OCI-LY1 (cell line): Measurements from ENCODE around the gene TRIM5.

Experiments used
- H2AFZ ChIP-seq: fragments of 200-600 bp; sonication (generic), shearing (Covaris generic); 2 replicates; pipeline ENCODE4 v1.6.0; 2014; ENCODE audit warnings: antibody characterized with exemption, mild to moderate bottlenecking, low read length
- H3F3A ChIP-seq: fragments of 200-600 bp; sonication (generic), shearing (Covaris generic); 2 replicates; pipeline ENCODE4 v1.6.0; 2014; ENCODE audit warnings: mild to moderate bottlenecking, antibody characterized with exemption, low read length, moderate library complexity; ENCODE audit not compliant: insufficient read depth
- H3K27ac ChIP-seq: fragments of 200-600 bp; sonication (generic); 2 replicates; pipeline ENCODE4 v1.5.1; 2014; ENCODE audit warnings: low read length, mixed run types, mild to moderate bottlenecking, low read depth; ENCODE audit not compliant: poor library complexity, severe bottlenecking
- H3K27me3 ChIP-seq: fragments of 200-600 bp; sonication (generic); 2 replicates; pipeline ENCODE4 v1.6.0; 2014; ENCODE audit warnings: antibody characterized with exemption, mild to moderate bottlenecking, low read length, moderate library complexity; ENCODE audit not compliant: insufficient read depth
- H3K36me3 ChIP-seq: fragments of 200-600 bp; sonication (generic); 2 replicates; pipeline ENCODE4 v1.6.1; 2014; ENCODE audit warnings: mild to moderate bottlenecking, antibody characterized with exemption, low read length, moderate library complexity, mixed read lengths; ENCODE audit not compliant: insufficient read depth
- H3K4me1 ChIP-seq: fragments of 200-600 bp; sonication (generic); 2 replicates; pipeline ENCODE4 v1.5.1; 2014; ENCODE audit warnings: mild to moderate bottlenecking, low read length, moderate library complexity; ENCODE audit not compliant: insufficient read depth, severe bottlenecking
- H3K4me2 ChIP-seq: fragments of 200-600 bp; sonication (generic), shearing (Covaris generic); 2 replicates; pipeline ENCODE4 v1.6.1; 2014; ENCODE audit warnings: low read length
- H3K4me3 ChIP-seq: fragments of 200-600 bp; sonication (generic); 2 replicates; pipeline ENCODE4 v1.5.1; 2014; ENCODE audit warnings: low read length, low read depth, mild to moderate bottlenecking, mixed read lengths; ENCODE audit not compliant: poor library complexity, severe bottlenecking
- H3K79me2 ChIP-seq: fragments of 200-600 bp; shearing (Covaris generic); 2 replicates; pipeline ENCODE4 v1.6.1; 2016; ENCODE audit warnings: mixed run types, low read length, mixed read lengths; ENCODE audit not compliant: insufficient read depth
- H3K9ac ChIP-seq: fragments of 200-600 bp; sonication (generic), shearing (Covaris generic); 2 replicates; pipeline ENCODE4 v1.6.1; 2014; ENCODE audit warnings: mild to moderate bottlenecking, low read length, mixed read lengths
- H3K9me2 ChIP-seq: fragments of 200-600 bp; sonication (generic), shearing (Covaris generic); 2 replicates; pipeline ENCODE4 v1.6.1; 2014; ENCODE audit warnings: low read depth, mild to moderate bottlenecking, low read length, mixed read lengths
- H3K9me3 ChIP-seq: fragments of 200-600 bp; shearing (Covaris generic); 2 replicates; pipeline ENCODE4 v1.6.1; 2014; ENCODE audit warnings: low read length, mixed read lengths
- H4K20me1 ChIP-seq: fragments of 200-600 bp; sonication (generic), shearing (Covaris generic); 2 replicates; pipeline ENCODE4 v1.6.0; 2016; ENCODE audit warnings: mild to moderate bottlenecking, low read length; ENCODE audit not compliant: insufficient read depth
- EZH2 ChIP-seq: fragments of 200-600 bp; sonication (generic), shearing (Covaris generic); IDR thresholded peaks from 2 replicates; pipeline ENCODE4 v1.8.0; 2017; ENCODE audit warnings: borderline replicate concordance, mixed run types, mild to moderate bottlenecking, antibody characterized with exemption, low read length, moderate library complexity, mixed read lengths
- TF ChIP-seq, protein P1 (sequence below): fragments of 200-600 bp; sonication (generic), shearing (Covaris generic); IDR thresholded peaks from 2 replicates; pipeline ENCODE4 v1.5.1; 2017; ENCODE audit warnings: mild to moderate bottlenecking, antibody characterized with exemption, low read length, moderate library complexity, mixed read lengths

The TRIM5 gene

DNA sequence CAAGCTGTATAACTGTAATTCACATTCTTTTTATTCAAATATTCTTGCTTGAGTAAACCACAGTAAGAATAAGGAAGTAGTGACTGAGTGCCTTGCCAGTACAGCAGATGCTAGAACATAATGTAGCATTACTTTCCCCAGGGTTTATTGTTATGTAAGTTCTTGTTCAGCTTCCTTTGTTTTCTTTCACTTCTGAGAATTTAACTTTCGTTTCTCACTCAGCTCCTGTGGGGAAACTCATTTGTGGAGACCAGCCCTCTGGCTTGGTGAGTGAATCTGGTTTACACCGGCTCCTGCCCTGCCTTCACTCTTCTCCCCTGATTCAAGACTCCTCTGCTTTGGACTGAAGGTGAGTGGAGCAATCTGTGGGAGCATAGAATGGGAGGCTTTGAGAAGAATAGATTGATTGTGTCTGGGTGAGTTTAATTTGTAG lies 4.7 kb upstream of the TRIM5 start, which contains the start of gene TRIM22:
TRIM22 (plus strand) TSS at position 240 of the 433 bp plus-strand sequence. CDS start 6,443 bp downstream, outside the sequence.
- Histone ChIP-seq H3K9me3 (no peaks in the 10 kb centered on the region), H3K4me2 (peak within 1 kb of the TSS; percentile 82), H3K4me3 (peak within 1 kb of the TSS; percentile 80)

DNA sequence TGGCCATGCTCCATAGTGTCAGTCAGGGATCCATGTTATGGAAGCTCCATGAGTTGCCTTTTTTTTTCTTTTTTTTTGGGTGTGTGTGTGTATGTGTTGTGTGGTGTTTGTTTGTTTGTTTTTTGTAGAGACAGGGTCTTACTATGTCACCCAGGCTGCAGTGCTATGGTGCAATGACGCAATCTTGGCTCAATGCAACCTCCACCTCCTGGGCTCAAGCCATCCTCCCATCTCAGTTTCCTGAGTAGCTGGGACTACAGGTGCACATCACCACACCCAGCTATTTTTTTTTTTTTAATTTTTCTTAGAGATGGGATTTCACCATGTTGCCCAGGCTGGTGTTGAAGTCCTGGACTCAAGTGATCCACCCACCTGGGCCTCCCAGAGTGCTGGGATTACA lies 3.6 kb upstream of the TRIM5 start:
- no peaks in the 10 kb centered on the region for H4K20me1 ChIP-seq
- H3K27me3 ChIP-seq = no peaks in the 10 kb centered on the region
- no peak overlapping the region for H3K9ac ChIP-seq
- no peak overlapping the region for H3K4me2 ChIP-seq
- no peak for TF ChIP-seq EZH2
- TF ChIP-seq, protein P1, sequence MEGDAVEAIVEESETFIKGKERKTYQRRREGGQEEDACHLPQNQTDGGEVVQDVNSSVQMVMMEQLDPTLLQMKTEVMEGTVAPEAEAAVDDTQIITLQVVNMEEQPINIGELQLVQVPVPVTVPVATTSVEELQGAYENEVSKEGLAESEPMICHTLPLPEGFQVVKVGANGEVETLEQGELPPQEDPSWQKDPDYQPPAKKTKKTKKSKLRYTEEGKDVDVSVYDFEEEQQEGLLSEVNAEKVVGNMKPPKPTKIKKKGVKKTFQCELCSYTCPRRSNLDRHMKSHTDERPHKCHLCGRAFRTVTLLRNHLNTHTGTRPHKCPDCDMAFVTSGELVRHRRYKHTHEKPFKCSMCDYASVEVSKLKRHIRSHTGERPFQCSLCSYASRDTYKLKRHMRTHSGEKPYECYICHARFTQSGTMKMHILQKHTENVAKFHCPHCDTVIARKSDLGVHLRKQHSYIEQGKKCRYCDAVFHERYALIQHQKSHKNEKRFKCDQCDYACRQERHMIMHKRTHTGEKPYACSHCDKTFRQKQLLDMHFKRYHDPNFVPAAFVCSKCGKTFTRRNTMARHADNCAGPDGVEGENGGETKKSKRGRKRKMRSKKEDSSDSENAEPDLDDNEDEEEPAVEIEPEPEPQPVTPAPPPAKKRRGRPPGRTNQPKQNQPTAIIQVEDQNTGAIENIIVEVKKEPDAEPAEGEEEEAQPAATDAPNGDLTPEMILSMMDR = no peak
- no peaks in the 10 kb centered on the region; the same call in 1 of the 2 replicates for H3K79me2 ChIP-seq
- H3K36me3 ChIP-seq = no peaks in the 10 kb centered on the region
- H3K9me2 ChIP-seq = no peaks in the 10 kb centered on the region
- H3F3A ChIP-seq = no peaks in the 10 kb centered on the region
- H2AFZ ChIP-seq = no peak overlapping the region
- no peaks in the 10 kb centered on the region for H3K9me3 ChIP-seq
- H3K4me3 ChIP-seq = no peak overlapping the region
- H3K27ac ChIP-seq = peak overlapping the region; percentile 93
- H3K4me1 ChIP-seq = peaks cover 49% of the 10 kb centered on the region

More for the DNA sequence above, 4.7 kb upstream of the TRIM5 start, which contains the start of gene TRIM22:
- Histone ChIP-seq H2AFZ (peak within 1 kb of the TSS; percentile 80; the same call in 1 of the 2 replicates), H3K9me2 (no peaks in the 10 kb centered on the region), H3K79me2 (no peaks in the 10 kb centered on the region; the same call in 1 of the 2 replicates), H3F3A (no peaks in the 10 kb centered on the region), H3K9ac (peak within 1 kb of the TSS; percentile 89), H3K4me1 (peaks cover 42% of the 10 kb centered on the region), H3K27me3 (no peaks in the 10 kb centered on the region), H3K27ac (peak within 1 kb of the TSS; percentile 93), H3K36me3 (no peaks in the 10 kb centered on the region), H4K20me1 (no peaks in the 10 kb centered on the region)
- TF ChIP-seq, protein P1 = no peak
- no peak for TF ChIP-seq EZH2

DNA sequence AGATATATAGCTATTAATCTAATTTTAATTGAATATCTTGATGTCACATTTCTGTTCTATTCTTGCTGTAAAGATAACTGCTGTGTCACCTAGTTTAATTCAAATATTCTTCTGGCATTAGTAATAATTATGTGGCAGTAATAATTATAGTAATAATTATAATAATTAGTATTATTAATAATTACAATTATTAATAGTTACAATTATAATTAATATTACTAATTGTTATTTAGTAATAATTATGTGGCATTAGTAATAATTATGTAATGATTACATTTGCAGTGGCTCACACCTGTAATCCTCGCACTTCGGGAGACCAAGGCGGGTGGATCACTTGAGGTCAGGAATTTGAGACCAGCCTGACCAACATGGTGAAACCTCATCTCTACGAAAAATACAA lies 1.6 kb upstream of the TRIM5 start:
- Histone ChIP-seq H3K4me2 (no peak overlapping the region), H3K9ac (no peak overlapping the region), H2AFZ (no peak overlapping the region), H3K36me3 (no peaks in the 10 kb centered on the region), H3K9me3 (no peaks in the 10 kb centered on the region), H4K20me1 (no peaks in the 10 kb centered on the region), H3K4me1 (peaks cover 37% of the 10 kb centered on the region), H3K27me3 (no peaks in the 10 kb centered on the region), H3F3A (no peaks in the 10 kb centered on the region), H3K27ac (no peak overlapping the region), H3K79me2 (no peaks in the 10 kb centered on the region; the same call in 1 of the 2 replicates), H3K4me3 (no peak overlapping the region), H3K9me2 (no peaks in the 10 kb centered on the region)
- no peak for TF ChIP-seq EZH2
- TF ChIP-seq, protein P1 = no peak
